ENCODE results near the gene PTGS2. TPM values are rescaled to one million over a fixed set of nuclear protein-coding genes. Genes with fewer than 3 reads are reported as not detected.

Gene PTGS2
- total RNA-seq, 1 donor from 2014 or later = not detected

DNA sequence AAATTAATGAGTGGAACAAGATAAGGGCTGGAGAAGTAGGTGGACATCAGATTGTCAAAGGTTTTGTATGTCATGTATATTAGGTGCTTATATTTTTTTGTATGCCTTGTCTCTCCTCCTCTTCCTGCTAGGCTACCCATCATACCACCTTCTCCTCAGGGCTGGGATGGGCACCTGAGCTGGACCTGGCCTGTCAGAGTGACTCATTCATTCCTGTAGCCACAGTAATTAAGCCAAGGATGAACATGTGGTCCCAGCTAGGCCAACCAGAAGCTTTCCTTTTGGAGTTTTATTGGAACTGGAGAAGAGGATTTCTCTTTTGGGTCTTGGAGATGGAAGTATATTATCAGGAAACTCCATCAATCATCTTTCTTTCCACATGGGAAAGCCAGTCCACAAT is 21.2 kb downstream of the PTGS2 start:
- H3K27me3 Mint-ChIP-seq = no peaks in the 10 kb centered on the region
- no peak overlapping the region for H3K4me3 Mint-ChIP-seq
- H3K9me3 Mint-ChIP-seq = peaks cover 3% of the 10 kb centered on the region
- ATAC-seq (ENCODE audit: low read depth) (no peak), DNase-seq (no peak)
- no peaks in the 10 kb centered on the region for H3K36me3 Mint-ChIP-seq (ENCODE audit: low read depth)
- POLR2A ChIA-PET = no interaction called here
- TF ChIP-seq, protein P1, sequence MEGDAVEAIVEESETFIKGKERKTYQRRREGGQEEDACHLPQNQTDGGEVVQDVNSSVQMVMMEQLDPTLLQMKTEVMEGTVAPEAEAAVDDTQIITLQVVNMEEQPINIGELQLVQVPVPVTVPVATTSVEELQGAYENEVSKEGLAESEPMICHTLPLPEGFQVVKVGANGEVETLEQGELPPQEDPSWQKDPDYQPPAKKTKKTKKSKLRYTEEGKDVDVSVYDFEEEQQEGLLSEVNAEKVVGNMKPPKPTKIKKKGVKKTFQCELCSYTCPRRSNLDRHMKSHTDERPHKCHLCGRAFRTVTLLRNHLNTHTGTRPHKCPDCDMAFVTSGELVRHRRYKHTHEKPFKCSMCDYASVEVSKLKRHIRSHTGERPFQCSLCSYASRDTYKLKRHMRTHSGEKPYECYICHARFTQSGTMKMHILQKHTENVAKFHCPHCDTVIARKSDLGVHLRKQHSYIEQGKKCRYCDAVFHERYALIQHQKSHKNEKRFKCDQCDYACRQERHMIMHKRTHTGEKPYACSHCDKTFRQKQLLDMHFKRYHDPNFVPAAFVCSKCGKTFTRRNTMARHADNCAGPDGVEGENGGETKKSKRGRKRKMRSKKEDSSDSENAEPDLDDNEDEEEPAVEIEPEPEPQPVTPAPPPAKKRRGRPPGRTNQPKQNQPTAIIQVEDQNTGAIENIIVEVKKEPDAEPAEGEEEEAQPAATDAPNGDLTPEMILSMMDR (IDR thresholded peaks at IDR 0.05) = no peak
- no peaks in the 10 kb centered on the region for H3K4me1 Mint-ChIP-seq
- intact Hi-C loops (cut with micrococcal nuclease) = no loop called here
- CTCF ChIA-PET = no interaction called here
- H3K27ac Mint-ChIP-seq = no peak overlapping the region

DNA sequence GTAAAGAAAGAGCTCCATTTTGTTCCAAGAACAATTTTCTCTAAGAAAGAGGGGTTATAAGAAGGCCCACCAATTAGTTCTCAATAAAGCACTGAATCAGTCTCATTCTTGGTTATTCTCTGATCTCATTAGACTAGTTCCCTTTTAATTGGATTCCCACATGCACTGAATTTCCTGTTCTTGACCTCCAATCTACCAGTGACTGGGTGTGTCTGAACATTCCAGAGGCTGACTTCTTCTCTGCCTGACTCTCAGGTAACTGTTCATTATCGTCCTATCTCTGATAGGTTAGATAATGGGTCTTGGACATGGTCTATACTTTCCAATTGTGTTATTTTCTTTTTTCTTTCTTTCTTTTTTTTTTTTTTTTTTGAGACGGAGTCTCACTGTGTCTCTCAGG is 22.7 kb downstream of the PTGS2 start:
- Mint-ChIP-seq H3K4me3 (no peak overlapping the region), H3K9me3 (peaks cover 5% of the 10 kb centered on the region), H3K27me3 (no peaks in the 10 kb centered on the region), H3K36me3 (ENCODE audit: low read depth) (no peaks in the 10 kb centered on the region), H3K4me1 (no peaks in the 10 kb centered on the region), H3K27ac (no peak overlapping the region)
- intact Hi-C loops (cut with micrococcal nuclease) = no loop called here
- ATAC-seq (ENCODE audit: low read depth) (no peak), DNase-seq (no peak)
- CTCF ChIA-PET = no interaction called here
- POLR2A ChIA-PET = no interaction called here
- TF ChIP-seq, protein P1 (IDR thresholded peaks at IDR 0.05) = no peak

DNA sequence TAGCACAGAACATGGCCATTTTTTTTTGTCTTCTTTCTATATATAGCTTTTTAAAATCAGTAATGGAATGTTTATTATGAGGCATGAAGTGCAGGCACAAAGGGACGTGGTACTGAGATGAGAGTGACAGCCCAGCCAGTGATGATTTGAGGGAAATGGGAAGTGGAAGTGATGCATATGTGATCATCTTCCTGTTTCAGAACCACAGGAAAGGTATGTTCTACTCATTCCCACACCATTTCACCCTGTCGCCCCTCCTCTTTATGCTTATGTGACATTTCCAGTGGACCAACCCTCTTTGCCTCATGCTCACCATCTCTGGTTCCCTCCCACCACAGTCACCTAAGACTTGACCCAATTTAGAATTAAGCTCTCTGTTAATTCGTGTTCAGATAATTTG is 24.3 kb downstream of the PTGS2 start:
- TF ChIP-seq, protein P1 (IDR thresholded peaks at IDR 0.05) = no peak

DNA sequence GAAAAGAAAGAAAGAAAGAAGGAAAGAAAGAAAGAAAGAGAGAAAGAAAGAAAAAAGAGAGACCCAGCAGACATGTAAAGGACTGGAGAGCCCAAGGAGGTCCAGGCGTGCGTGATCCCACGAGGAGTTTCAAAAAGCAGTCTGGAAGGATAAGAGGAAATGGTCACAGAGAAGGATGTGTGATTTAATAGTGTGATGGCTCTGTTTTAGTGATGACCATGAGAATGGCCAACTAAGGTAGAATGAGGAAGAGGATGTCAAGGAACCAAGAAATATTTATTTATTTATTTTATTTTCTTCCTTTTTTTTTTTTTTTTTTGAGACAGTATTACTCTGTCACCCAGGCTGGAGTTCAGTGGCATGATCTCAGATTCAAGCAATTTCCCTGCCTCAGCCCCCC is 25.5 kb downstream of the PTGS2 start:
- Mint-ChIP-seq H3K4me3 (no peak overlapping the region), H3K27me3 (no peaks in the 10 kb centered on the region), H3K9me3 (peaks cover 5% of the 10 kb centered on the region), H3K36me3 (ENCODE audit: low read depth) (no peaks in the 10 kb centered on the region), H3K4me1 (no peaks in the 10 kb centered on the region), H3K27ac (no peak overlapping the region)
- POLR2A ChIA-PET = no interaction called here
- TF ChIP-seq, protein P1 (IDR thresholded peaks at IDR 0.05) = no peak
- ATAC-seq (ENCODE audit: low read depth) (no peak), DNase-seq (no peak)
- intact Hi-C loops (cut with micrococcal nuclease) = no loop called here
- CTCF ChIA-PET = no interaction called here

More for the DNA sequence above, 24.3 kb downstream of the PTGS2 start:
- H3K36me3 Mint-ChIP-seq (ENCODE audit: low read depth) = no peaks in the 10 kb centered on the region
- intact Hi-C loops (cut with micrococcal nuclease) = no loop called here
- no peaks in the 10 kb centered on the region for H3K27me3 Mint-ChIP-seq
- peaks cover 5% of the 10 kb centered on the region for H3K9me3 Mint-ChIP-seq
- H3K27ac Mint-ChIP-seq = no peak overlapping the region
- ChIA-PET POLR2A (no interaction called here), CTCF (no interaction called here)
- H3K4me3 Mint-ChIP-seq = no peak overlapping the region
- ATAC-seq (ENCODE audit: low read depth) (no peak), DNase-seq (no peak)
- H3K4me1 Mint-ChIP-seq = no peaks in the 10 kb centered on the region

DNA sequence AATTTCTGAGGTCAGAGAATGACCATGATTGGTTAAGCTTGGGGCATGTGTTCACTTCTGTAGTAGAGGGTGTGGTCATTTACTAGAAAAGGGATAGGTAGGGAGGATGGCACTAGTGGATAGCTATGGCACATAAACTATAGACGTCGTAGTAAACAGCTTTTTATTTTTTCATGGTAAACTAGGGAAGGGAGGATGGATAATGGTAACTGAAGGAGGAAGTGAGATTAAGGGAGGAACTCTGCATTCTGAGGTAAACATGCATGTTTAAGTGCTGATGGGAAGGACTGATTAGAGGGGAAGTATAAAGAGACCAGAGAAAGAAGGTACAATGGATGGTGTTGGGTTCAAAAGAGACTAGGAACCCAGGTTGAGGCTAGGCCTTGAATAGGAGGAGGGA is 26.9 kb downstream of the PTGS2 start:
- no peak overlapping the region for H3K4me3 Mint-ChIP-seq
- ChIA-PET CTCF (no interaction called here), POLR2A (no interaction called here)
- no peaks in the 10 kb centered on the region for H3K27me3 Mint-ChIP-seq
- H3K9me3 Mint-ChIP-seq = peaks cover 5% of the 10 kb centered on the region
- H3K4me1 Mint-ChIP-seq = no peaks in the 10 kb centered on the region
- no peak overlapping the region for H3K27ac Mint-ChIP-seq
- H3K36me3 Mint-ChIP-seq (ENCODE audit: low read depth) = no peaks in the 10 kb centered on the region
- no peak for DNase-seq
- intact Hi-C loops (cut with micrococcal nuclease) = no loop called here
- TF ChIP-seq, protein P1 (IDR thresholded peaks at IDR 0.05) = no peak
- ATAC-seq (ENCODE audit: low read depth) = no peak

Measured in activated B cell treated with CpG ODN at 0.5 μM for 24 hours (primary cell).